Naive thymus-derived CD4-positive, alpha-beta T cell (primary cell): ENCODE results near the gene WASF2. TPM values are rescaled to one million over a fixed set of nuclear protein-coding genes. Genes with fewer than 3 reads are reported as not detected.
"Not testable (repeated sequence)": the region's sequence is repeated elsewhere in the genome, so short reads cannot be mapped to it uniquely, and the experiment has no call there.

Source experiments
- ATAC-seq: fragments of 150-1000 bp; cut with Tn5 transposase; 2 replicates; pipeline ENCODE4 v1.10.0; 2021; ENCODE audit warnings: mild to moderate bottlenecking, moderate library complexity
- CTCF ChIA-PET: fragments of 350-600 bp; sonication (Branson Sonifier 250); formaldehyde crosslinking; loops from one replicate; lab custom pipeline; 2021; ENCODE audit warnings: antibody characterized with exemption; lab: Charles Lee
- POLR2A ChIA-PET: fragments of 350-600 bp; sonication (Branson Sonifier 250); formaldehyde crosslinking; loops from one replicate; lab custom pipeline; 2021; ENCODE audit warnings: antibody characterized with exemption, inconsistent platforms; lab: Charles Lee
- DNase-seq, 9 donors: peaks; one replicate each; pipeline versions ENCODE4 v3.0.0 to v3.0.0-alpha.2; 2020 to 2022; ENCODE audit warnings: mixed read lengths in 1 of 9
- H3K27ac ChIP-seq: one replicate; pipeline ENCODE4 v1.7.0; 2013; ENCODE audit warnings: mild to moderate bottlenecking, low read depth, low read length, moderate library complexity
- H3K27me3 ChIP-seq, 2 donors: one replicate each; pipeline ENCODE4 v1.7.0; 2013; ENCODE audit warnings: low read length in 2 of 2, mild to moderate bottlenecking in 2 of 2, moderate library complexity in 2 of 2; ENCODE audit not compliant: control insufficient read depth in 2 of 2, insufficient read depth in 2 of 2
- H3K36me3 ChIP-seq, 3 experiments: 1 replicate in 2 of 3; 2 replicates in 1 of 3; pipeline ENCODE4 v1.7.0; 2013; ENCODE audit warnings: low read length in 3 of 3, mild to moderate bottlenecking in 3 of 3, moderate library complexity in 1 of 3; ENCODE audit not compliant: insufficient read depth in 3 of 3, control insufficient read depth in 2 of 3
- H3K4me1 ChIP-seq, 2 donors: one replicate each; pipeline ENCODE4 v1.7.0; 2013; ENCODE audit warnings: low read length in 2 of 2, mild to moderate bottlenecking in 2 of 2, moderate library complexity in 1 of 2; ENCODE audit not compliant: control insufficient read depth in 2 of 2, insufficient read depth in 2 of 2
- H3K4me3 ChIP-seq: 2 replicates; pipeline ENCODE4 v1.7.0; 2013; ENCODE audit warnings: mild to moderate bottlenecking, low read length
- H3K9me3 ChIP-seq, 3 experiments: 1 replicate in 2 of 3; 2 replicates in 1 of 3; pipeline ENCODE4 v1.7.0; 2013; ENCODE audit warnings: low read length in 3 of 3; ENCODE audit not compliant: control insufficient read depth in 2 of 3
- H3K27ac Mint-ChIP-seq, 9 donors: one replicate each; pipeline ENCODE4 v1.8.0; 2020 to 2022; ENCODE audit warnings: mixed read lengths in 9 of 9, mild to moderate bottlenecking in 8 of 9, moderate library complexity in 5 of 9, inconsistent platforms in 2 of 9
- H3K27me3 Mint-ChIP-seq, 5 donors: one replicate each; pipeline ENCODE4 v1.8.0; 2021 to 2022; ENCODE audit warnings: mixed read lengths in 5 of 5, mild to moderate bottlenecking in 1 of 5
- H3K36me3 Mint-ChIP-seq, 5 donors: one replicate each; pipeline ENCODE4 v1.8.0; 2020 to 2022; ENCODE audit warnings: mixed read lengths in 5 of 5, mild to moderate bottlenecking in 3 of 5, inconsistent platforms in 1 of 5
- H3K4me1 Mint-ChIP-seq, 7 donors: one replicate each; pipeline ENCODE4 v1.8.0; 2020 to 2022; ENCODE audit warnings: mixed read lengths in 7 of 7, mild to moderate bottlenecking in 3 of 7, inconsistent platforms in 1 of 7
- H3K4me3 Mint-ChIP-seq, 10 donors: one replicate each; pipeline ENCODE4 v1.8.0; 2020 to 2022; ENCODE audit warnings: mild to moderate bottlenecking in 10 of 10, mixed read lengths in 10 of 10, moderate library complexity in 6 of 10, inconsistent platforms in 2 of 10
- H3K9me3 Mint-ChIP-seq, 11 donors: one replicate each; pipeline ENCODE4 v1.8.0; 2020 to 2022; ENCODE audit warnings: mixed read lengths in 11 of 11, mild to moderate bottlenecking in 4 of 11, inconsistent platforms in 1 of 11, moderate library complexity in 1 of 11
- intact Hi-C, 2 donors: fragments of 100-400 bp; cut with micrococcal nuclease; formaldehyde crosslinking; loops; one replicate each; pipeline ENCODE4 v1.15.1; 2023
- polyA plus RNA-seq, 2 donors: library from polyadenylated mRNA; unstranded; fragments of 300-500 nt; fragmentation: Illumina TruSeq; gene quantifications; one replicate each; pipeline ENCODE4 v1.2.3, GENCODE V29; 2021
- total RNA-seq, 6 experiments: library from RNA in 5 of 6; stranded (reverse) in 5 of 6; gene quantifications; 1 replicate in 5 of 6; 2 replicates in 1 of 6; pipeline ENCODE4 v1.2.3 and lab custom pipeline; 2021 to 2026

WASF2 gene
- total and polyA plus RNA-seq, 7 experiments from 2014 or later, result 78.4 to 177 (median 140) TPM

GRCh38 chr1:27471477-27471876 lies 18.5 kb downstream of the WASF2 start:
- Histone ChIP-seq H3K4me1 (peaks cover 17 to 37% of the 10 kb centered on the region in 2 donors), H3K9me3 (no peaks in the 10 kb centered on the region), H3K27me3 (no peaks in the 10 kb centered on the region), H3K36me3 (peaks cover 0 to 7% (median 0%) of the 10 kb centered on the region in 3 experiments), H3K27ac (no peak overlapping the region), H3K4me3 (no peak overlapping the region)
- Mint-ChIP-seq H3K9me3 (no peaks in the 10 kb centered on the region), H3K36me3 (peaks cover 0 to 42% (median 14%) of the 10 kb centered on the region in 5 donors), H3K4me1 (peaks cover 57 to 89% (median 79%) of the 10 kb centered on the region in 7 donors), H3K27ac (peak overlapping the region in 6 of 9 donors; percentile 24 to 87 (median 58)), H3K4me3 (peak overlapping the region in 8 of 10 donors; percentile 15 to 55 (median 37)), H3K27me3 (no peaks in the 10 kb centered on the region)
- POLR2A ChIA-PET, result interaction anchor here (1.1 kb wide), 1 partner anchor 11 kb away, joined by 4 read pairs; no protein-coding TSS in a partner anchor
- intact Hi-C loops, result loop anchor here in 1 of 2 donors (2.0 kb wide), 1 partner anchor 17 kb away; no protein-coding TSS in a partner anchor
- ATAC-seq, result no peak
- CTCF ChIA-PET, result no interaction called here
- DNase-seq, result no peak

- intact Hi-C loops, result loop anchor here in 1 of 2 donors (5.0 kb wide), 1 partner anchor 37 kb away; no protein-coding TSS in a partner anchor
- peak overlapping the region in 5 of 10 donors; percentile 10 to 55 (median 36) for H3K4me3 Mint-ChIP-seq
- peak overlapping the region in 7 of 9 donors; percentile 28 to 86 (median 66) for H3K27ac Mint-ChIP-seq
- Histone ChIP-seq H3K4me1 (peaks cover 10 to 21% of the 10 kb centered on the region in 2 donors), H3K27ac (no peak overlapping the region), H3K9me3 (no peaks in the 10 kb centered on the region), H3K27me3 (no peaks in the 10 kb centered on the region), H3K36me3 (peaks cover 0 to 11% (median 0%) of the 10 kb centered on the region in 3 experiments), H3K4me3 (no peak overlapping the region)
- H3K36me3 Mint-ChIP-seq, result peaks cover 0 to 32% (median 17%) of the 10 kb centered on the region in 5 donors
- ChIA-PET CTCF (interaction anchor here (0.6 to 1.1 kb wide), 3 partner anchors 27 to 176 kb away, joined by 3 read pairs; no protein-coding TSS in a partner anchor), POLR2A (interaction anchor here (0.8 to 1.4 kb wide), 3 partner anchors 14 to 55 kb away, joined by 4 to 5 read pairs (median 4); no protein-coding TSS in a partner anchor)
- ATAC-seq (no peak), DNase-seq (no peak)
- peaks cover 50 to 86% (median 79%) of the 10 kb centered on the region in 7 donors for H3K4me1 Mint-ChIP-seq
- no peaks in the 10 kb centered on the region for H3K9me3 Mint-ChIP-seq
- no peaks in the 10 kb centered on the region for H3K27me3 Mint-ChIP-seq
Observed at GRCh38 chr1:27469334-27469733, 20.6 kb downstream of the WASF2 start.

GRCh38 chr1:27468378-27468777 lies 21.6 kb downstream of the WASF2 start:
- Histone ChIP-seq H3K4me1 (peaks cover 6 to 12% of the 10 kb centered on the region in 2 donors), H3K36me3 (peaks cover 0 to 11% (median 0%) of the 10 kb centered on the region in 3 experiments)
- peaks cover 0 to 32% (median 17%) of the 10 kb centered on the region in 5 donors for H3K36me3 Mint-ChIP-seq
- H3K27ac ChIP-seq, DNase-seq, H3K4me3 ChIP-seq, H3K27me3 ChIP-seq, ATAC-seq, H3K27me3 Mint-ChIP-seq, H3K9me3 Mint-ChIP-seq, H3K9me3 ChIP-seq: not testable (repeated sequence)
- ChIA-PET POLR2A (interaction anchor here (0.7 to 1.4 kb wide), 4 partner anchors 13 to 1180 kb away, joined by 3 to 5 read pairs (median 4); no protein-coding TSS in a partner anchor), CTCF (interaction anchor here (0.7 kb wide), 2 partner anchors 111 to 428 kb away, joined by 3 read pairs; no protein-coding TSS in a partner anchor)
- intact Hi-C loops, result loop anchor here in 1 of 2 donors (5.0 kb wide), 1 partner anchor 36 kb away; no protein-coding TSS in a partner anchor
- H3K4me3 Mint-ChIP-seq, result peak overlapping the region in 2 of 10 donors; percentile 54 to 56
- H3K4me1 Mint-ChIP-seq, result peaks cover 41 to 77% (median 70%) of the 10 kb centered on the region in 7 donors
- H3K27ac Mint-ChIP-seq, result peak overlapping the region in 7 of 9 donors; percentile 16 to 86 (median 72)

GRCh38 chr1:27464926-27465647 lies 24.9 kb downstream of the WASF2 start:
- Mint-ChIP-seq H3K27ac (peak overlapping the region in 8 of 9 donors; percentile 5 to 74 (median 56)), H3K4me1 (peaks cover 31 to 62% (median 53%) of the 10 kb centered on the region in 7 donors), H3K36me3 (peaks cover 0 to 19% (median 16%) of the 10 kb centered on the region in 5 donors), H3K27me3 (no peaks in the 10 kb centered on the region), H3K9me3 (no peaks in the 10 kb centered on the region), H3K4me3 (peak overlapping the region in 3 of 10 donors; percentile 1 to 16 (median 12))
- intact Hi-C loops, result loop anchor here in 1 of 2 donors (5.0 kb wide), 1 partner anchor 33 kb away; no protein-coding TSS in a partner anchor
- ATAC-seq (no peak), DNase-seq (no peak)
- peak overlapping the region; percentile 0 for H3K27ac ChIP-seq
- no peaks in the 10 kb centered on the region for H3K27me3 ChIP-seq
- H3K4me1 ChIP-seq, result peaks cover 0 to 11% of the 10 kb centered on the region in 2 donors
- POLR2A ChIA-PET, result interaction anchor here (0.5 to 2.3 kb wide), 12 partner anchors 10 to 875 kb away, joined by 3 to 9 read pairs (median 4); partner anchors contain the start of genes FAM76A and WASF2
- no peaks in the 10 kb centered on the region for H3K9me3 ChIP-seq
- no peak overlapping the region for H3K4me3 ChIP-seq
- peaks cover 0 to 17% (median 0%) of the 10 kb centered on the region in 3 experiments for H3K36me3 ChIP-seq
- CTCF ChIA-PET, result interaction anchor here (0.6 to 2.3 kb wide), 10 partner anchors 9 to 476 kb away, joined by 3 to 6 read pairs (median 4); no protein-coding TSS in a partner anchor

GRCh38 chr1:27463916-27464315 lies 26.1 kb downstream of the WASF2 start:
- H3K4me3 Mint-ChIP-seq, H3K4me3 ChIP-seq, H3K27me3 Mint-ChIP-seq, H3K9me3 Mint-ChIP-seq, ATAC-seq, intact Hi-C loops, H3K27me3 ChIP-seq, DNase-seq, H3K27ac ChIP-seq, H3K9me3 ChIP-seq, H3K27ac Mint-ChIP-seq, H3K4me1 ChIP-seq: not testable (repeated sequence)
- H3K36me3 ChIP-seq, result peaks cover 0 to 11% (median 0%) of the 10 kb centered on the region in 3 experiments
- POLR2A ChIA-PET, result interaction anchor here (0.9 to 2.3 kb wide), 5 partner anchors 8 to 34 kb away, joined by 3 to 9 read pairs (median 5); partner anchors contain the start of gene WASF2
- Mint-ChIP-seq H3K36me3 (peaks cover 0 to 16% (median 7%) of the 10 kb centered on the region in 5 donors), H3K4me1 (peaks cover 22 to 61% (median 51%) of the 10 kb centered on the region in 7 donors)
- CTCF ChIA-PET, result interaction anchor here (0.7 to 2.3 kb wide), 4 partner anchors 41 to 477 kb away, joined by 3 to 6 read pairs (median 4); no protein-coding TSS in a partner anchor

- intact Hi-C loops, result loop anchor here in 1 of 2 donors (10.0 kb wide), 1 partner anchor 1456 kb away; the partner anchor contains the start of gene EPB41
- H3K27me3 ChIP-seq, H3K9me3 Mint-ChIP-seq, ATAC-seq, H3K36me3 Mint-ChIP-seq, H3K27me3 Mint-ChIP-seq, H3K9me3 ChIP-seq, H3K27ac ChIP-seq, H3K4me3 ChIP-seq, H3K36me3 ChIP-seq, DNase-seq: not testable (repeated sequence)
- peaks cover 15 to 24% of the 10 kb centered on the region in 2 donors for H3K4me1 ChIP-seq
- ChIA-PET POLR2A (interaction anchor here (0.8 kb wide), 1 partner anchor 25 kb away, joined by 3 read pairs; no protein-coding TSS in a partner anchor), CTCF (interaction anchor here (0.6 kb wide), 1 partner anchor 77 kb away, joined by 3 read pairs; no protein-coding TSS in a partner anchor)
- Mint-ChIP-seq H3K4me3 (peak overlapping the region in 1 of 10 donors; percentile 29), H3K4me1 (peaks cover 23 to 65% (median 54%) of the 10 kb centered on the region in 7 donors), H3K27ac (peak overlapping the region in 1 of 9 donors; percentile 38)
Observed at GRCh38 chr1:27458521-27458920, 31.4 kb downstream of the WASF2 start.
